B cell (primary cell): ENCODE data around the gene ODC1. TPM values are rescaled to one million over a fixed set of nuclear protein-coding genes. Genes with fewer than 3 reads are reported as not detected.

ENCODE experiments used
- ATAC-seq: fragments of 200-7000 bp; cut with Tn5 transposase; one replicate; pipeline ENCODE4 v1.10.0; 2021; ENCODE audit warnings: low read depth, mild to moderate bottlenecking, moderate number of reproducible peaks, moderate library complexity
- CTCF ChIA-PET: fragments of 350-600 bp; sonication (Branson Sonifier 250); formaldehyde crosslinking; loops from one replicate; lab custom pipeline; 2021; ENCODE audit warnings: antibody characterized with exemption, inconsistent platforms; lab: Charles Lee
- POLR2A ChIA-PET: fragments of 350-600 bp; sonication (Branson Sonifier 250); formaldehyde crosslinking; loops from one replicate; lab custom pipeline; 2021; ENCODE audit warnings: antibody characterized with exemption; lab: Charles Lee
- DNase-seq: peaks from one replicate; pipeline ENCODE4 v3.0.0; 2013
- H2AFZ ChIP-seq: 2 replicates; pipeline ENCODE4 v1.6.1; 2012; ENCODE audit warnings: mild to moderate bottlenecking, low read depth, low read length; ENCODE audit not compliant: insufficient read depth, poor library complexity, severe bottlenecking
- H3K27ac ChIP-seq, 2 donors: 1 replicate in 1 of 2; 2 replicates in 1 of 2; pipeline ENCODE4 v1.5.1; 2012 to 2013; ENCODE audit warnings: low read length in 2 of 2, mild to moderate bottlenecking in 2 of 2, moderate library complexity in 1 of 2
- H3K27me3 ChIP-seq, 4 experiments: fragments of 200-600 bp in 1 of 4; sonication (generic) in 1 of 4; replicated peaks in 1 of 4; 1 replicate in 2 of 4; 2 replicates in 2 of 4; pipeline versions ENCODE4 v1.6.1 to v1.7.0; 2013 to 2016; ENCODE audit warnings: low read length in 3 of 4, mild to moderate bottlenecking in 2 of 4, mixed read lengths in 1 of 4, moderate library complexity in 1 of 4; ENCODE audit not compliant: insufficient read depth in 4 of 4, control insufficient read depth in 3 of 4; ENCODE audit errors: control extremely low read depth in 1 of 4
- H3K36me3 ChIP-seq, 2 experiments: replicated peaks in 1 of 2; 1 replicate in 1 of 2; 2 replicates in 1 of 2; pipeline versions ENCODE4 v1.6.1 to v1.7.1; 2013; ENCODE audit warnings: low read length in 1 of 2; ENCODE audit not compliant: insufficient read depth in 2 of 2, control insufficient read depth in 1 of 2; ENCODE audit errors: control extremely low read depth in 1 of 2, extremely low read depth in 1 of 2
- H3K4me1 ChIP-seq, 2 donors: fragments of 200-600 bp in 1 of 2; sonication (generic) in 1 of 2; 1 replicate in 1 of 2; 2 replicates in 1 of 2; pipeline versions ENCODE4 v1.5.1 to v1.6.1; 2013 to 2017; ENCODE audit warnings: low read length in 2 of 2; ENCODE audit not compliant: control insufficient read depth in 2 of 2, insufficient read depth in 2 of 2
- H3K4me2 ChIP-seq: replicated peaks from 2 replicates; pipeline ENCODE3; 2012; ENCODE audit warnings: mild to moderate bottlenecking, low read depth, low read length; ENCODE audit not compliant: poor library complexity, severe bottlenecking
- H3K4me3 ChIP-seq, 5 experiments: fragments of 200-600 bp in 1 of 5; sonication (generic) in 1 of 5; 1 replicate in 3 of 5; 2 replicates in 2 of 5; pipeline versions ENCODE4 v1.5.1 to v1.7.0; 2011 to 2016; ENCODE audit warnings: low read length in 4 of 5, mild to moderate bottlenecking in 4 of 5, low read depth in 2 of 5, control low read depth in 1 of 5, moderate library complexity in 1 of 5; ENCODE audit not compliant: insufficient read depth in 1 of 5; ENCODE audit errors: control extremely low read depth in 1 of 5, extremely low read depth in 1 of 5
- H3K79me2 ChIP-seq: fragments of 200-600 bp; sonication (generic); one replicate; pipeline ENCODE4 v1.6.0; 2016; ENCODE audit warnings: low read length; ENCODE audit not compliant: control insufficient read depth, insufficient read depth
- H3K9ac ChIP-seq: fragments of 200-600 bp; sonication (generic); 2 replicates; pipeline ENCODE4 v1.6.1; 2017; ENCODE audit warnings: mild to moderate bottlenecking, low read length, moderate library complexity
- H3K9me3 ChIP-seq, 3 donors: one replicate each; pipeline versions ENCODE4 v1.6.1 to v1.7.1; 2013; ENCODE audit warnings: low read length in 2 of 3; ENCODE audit not compliant: control insufficient read depth in 2 of 3, insufficient read depth in 1 of 3; ENCODE audit errors: control extremely low read depth in 1 of 3
- H4K20me1 ChIP-seq: 2 replicates; pipeline ENCODE4 v1.6.0; 2012; ENCODE audit warnings: mild to moderate bottlenecking, low read length; ENCODE audit not compliant: insufficient read depth, control insufficient read depth, poor library complexity, severe bottlenecking
- H3K27ac Mint-ChIP-seq: one replicate; pipeline ENCODE4 v1.8.0; 2021; ENCODE audit warnings: mixed read lengths
- H3K27me3 Mint-ChIP-seq: one replicate; pipeline ENCODE4 v1.8.0; 2021; ENCODE audit warnings: mixed read lengths
- H3K4me1 Mint-ChIP-seq: one replicate; pipeline ENCODE4 v1.8.0; 2021; ENCODE audit warnings: mixed read lengths
- H3K4me3 Mint-ChIP-seq: one replicate; pipeline ENCODE4 v1.8.0; 2021; ENCODE audit warnings: mixed read lengths
- H3K9me3 Mint-ChIP-seq: one replicate; pipeline ENCODE4 v1.8.0; 2022; ENCODE audit warnings: mixed read lengths; ENCODE audit not compliant: insufficient read depth
- CTCF ChIP-seq: fragments of 200-600 bp; IDR thresholded peaks from one replicate; pipeline ENCODE4 v1.8.0; 2022; ENCODE audit warnings: antibody characterized with exemption, mild to moderate bottlenecking
- EZH2 ChIP-seq: IDR thresholded peaks from 2 replicates; pipeline ENCODE4 v1.6.1; 2012; ENCODE audit warnings: borderline replicate concordance, low read depth, mild to moderate bottlenecking, moderate library complexity, low read length; ENCODE audit not compliant: insufficient read depth, poor library complexity, severe bottlenecking
- WGBS: methylation state at CpG from one replicate; pipeline ENCODE4 v1.1.5; 2013; ENCODE audit warnings: missing lambda C conversion rate; ENCODE audit not compliant: insufficient coverage; 5-methylcytosine and 5-hydroxymethylcytosine counted together
- intact Hi-C: fragments of 100-400 bp; cut with micrococcal nuclease; formaldehyde crosslinking; loops from one replicate; pipeline ENCODE4 v1.10.0; 2022
- polyA plus RNA-seq: library from polyadenylated mRNA; depleted of rRNA; stranded (reverse); fragments of >200 nt; gene quantifications from 2 replicates; pipeline ENCODE4 v1.2.3, GENCODE V29; 2012
- total RNA-seq, 2 donors: library from RNA; stranded (reverse); fragments of 120-200 nt in 1 of 2; gene quantifications; 1 replicate in 1 of 2; 2 replicates in 1 of 2; pipeline versions ENCODE4 v1.2.3 to v1.2.4, GENCODE V29; 2013 to 2022

The ODC1 gene
- total and polyA plus RNA-seq, 2 donors (not counting 1 experiment from before 2014, with no cell fraction given), result 88.7 to 171 TPM

- no peaks in the 10 kb centered on the region for H3K27me3 Mint-ChIP-seq
- Histone ChIP-seq H3K36me3 (peaks cover 1 to 11% of the 10 kb centered on the region in 2 experiments), H3K9ac (no peak overlapping the region), H3K4me3 (no peak overlapping the region), H3K4me2 (peak overlapping the region; percentile 2), H3K27ac (no peak overlapping the region), H3K27me3 (no peaks in the 10 kb centered on the region), H4K20me1 (peaks cover 37% of the 10 kb centered on the region), H3K9me3 (peaks cover 0 to 7% (median 0%) of the 10 kb centered on the region in 3 donors), H3K79me2 (peaks cover 51% of the 10 kb centered on the region), H2AFZ (no peak overlapping the region), H3K4me1 (peaks cover 15 to 34% of the 10 kb centered on the region in 2 donors)
- no peak for TF ChIP-seq CTCF
- no peak for TF ChIP-seq EZH2
- DNase-seq (no peak), ATAC-seq (peak; percentile 67)
- intact Hi-C loops, result no loop called here
- ChIA-PET CTCF (interaction anchor here (0.7 kb wide), 1 partner anchor 14 kb away, joined by 3 read pairs; no protein-coding TSS in a partner anchor), POLR2A (interaction anchor here (1.4 kb wide), 1 partner anchor 12 kb away, joined by 5 read pairs; no protein-coding TSS in a partner anchor)
- H3K27ac Mint-ChIP-seq, result peak overlapping the region; percentile 80
- no peak overlapping the region for H3K4me3 Mint-ChIP-seq
- peaks cover 51% of the 10 kb centered on the region for H3K4me1 Mint-ChIP-seq
- WGBS, result 88% methylated on average over 13 of the region's 14 CpGs
- H3K9me3 Mint-ChIP-seq, result no peaks in the 10 kb centered on the region
Observed at GRCh38 chr2:10395893-10396292, 52.2 kb downstream of the ODC1 start.

GRCh38 chr2:10393640-10393982, 54.5 kb downstream of the ODC1 start:
- ChIA-PET POLR2A (interaction anchor here (0.7 kb wide), 1 partner anchor 719 kb away, joined by 8 read pairs; no protein-coding TSS in a partner anchor), CTCF (interaction anchor here (5.6 kb wide), 1 partner anchor 15 kb away, joined by 30 read pairs; no protein-coding TSS in a partner anchor)
- Mint-ChIP-seq H3K27me3 (no peaks in the 10 kb centered on the region), H3K27ac (no peak overlapping the region), H3K9me3 (no peaks in the 10 kb centered on the region), H3K4me1 (peaks cover 58% of the 10 kb centered on the region), H3K4me3 (no peak overlapping the region)
- Histone ChIP-seq H3K27me3 (no peaks in the 10 kb centered on the region), H3K79me2 (peaks cover 73% of the 10 kb centered on the region), H3K27ac (no peak overlapping the region), H4K20me1 (peaks cover 46% of the 10 kb centered on the region), H3K4me1 (peaks cover 8 to 34% of the 10 kb centered on the region in 2 donors), H3K9ac (no peak overlapping the region), H2AFZ (no peak overlapping the region), H3K36me3 (peaks cover 1 to 10% of the 10 kb centered on the region in 2 experiments), H3K4me2 (no peak overlapping the region), H3K9me3 (peaks cover 0 to 2% (median 0%) of the 10 kb centered on the region in 3 donors), H3K4me3 (no peak overlapping the region)
- DNase-seq (no peak), ATAC-seq (no peak)
- WGBS, result 92% methylated on average over 2 of the region's 4 CpGs
- TF ChIP-seq CTCF (no peak), EZH2 (no peak)
- intact Hi-C loops, result no loop called here
